ENCODE results near the gene ZBTB25.

The ZBTB25 gene

DNA sequence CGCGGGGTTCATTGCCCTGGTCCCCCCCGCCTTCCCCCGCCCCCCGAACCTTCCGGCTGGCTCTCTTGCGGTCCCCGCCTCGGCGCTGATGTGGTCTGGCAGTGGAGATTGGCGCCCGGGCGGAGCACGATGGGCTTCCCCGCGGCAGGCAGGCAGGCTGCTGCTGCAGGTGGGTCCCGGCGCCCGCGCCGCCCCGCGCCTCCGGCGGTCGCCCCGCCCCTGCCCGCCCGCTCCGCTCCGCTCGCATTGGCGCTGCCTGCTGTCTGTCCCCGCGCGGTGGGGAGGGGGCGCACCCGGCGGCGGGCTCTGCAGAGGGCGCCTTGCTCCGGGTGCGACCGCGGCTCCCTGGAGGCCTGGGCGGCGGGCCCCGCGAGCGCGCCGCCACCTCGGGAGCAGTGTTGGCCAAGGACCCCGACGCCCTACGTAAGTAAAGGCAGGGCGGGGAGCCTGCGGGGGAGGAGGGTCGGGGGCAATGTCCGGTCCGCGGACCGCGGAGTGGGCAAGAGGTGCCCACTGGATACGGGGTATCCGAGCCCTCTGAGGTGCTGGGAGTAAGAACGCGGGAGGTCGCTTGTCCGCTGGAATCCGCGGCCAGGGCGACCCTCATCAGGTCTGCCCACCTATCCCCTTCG is 38.3 kb downstream of the ZBTB25 start, which contains the start of gene AKAP5 (continued):
- TF ChIP-seq, protein P1, sequence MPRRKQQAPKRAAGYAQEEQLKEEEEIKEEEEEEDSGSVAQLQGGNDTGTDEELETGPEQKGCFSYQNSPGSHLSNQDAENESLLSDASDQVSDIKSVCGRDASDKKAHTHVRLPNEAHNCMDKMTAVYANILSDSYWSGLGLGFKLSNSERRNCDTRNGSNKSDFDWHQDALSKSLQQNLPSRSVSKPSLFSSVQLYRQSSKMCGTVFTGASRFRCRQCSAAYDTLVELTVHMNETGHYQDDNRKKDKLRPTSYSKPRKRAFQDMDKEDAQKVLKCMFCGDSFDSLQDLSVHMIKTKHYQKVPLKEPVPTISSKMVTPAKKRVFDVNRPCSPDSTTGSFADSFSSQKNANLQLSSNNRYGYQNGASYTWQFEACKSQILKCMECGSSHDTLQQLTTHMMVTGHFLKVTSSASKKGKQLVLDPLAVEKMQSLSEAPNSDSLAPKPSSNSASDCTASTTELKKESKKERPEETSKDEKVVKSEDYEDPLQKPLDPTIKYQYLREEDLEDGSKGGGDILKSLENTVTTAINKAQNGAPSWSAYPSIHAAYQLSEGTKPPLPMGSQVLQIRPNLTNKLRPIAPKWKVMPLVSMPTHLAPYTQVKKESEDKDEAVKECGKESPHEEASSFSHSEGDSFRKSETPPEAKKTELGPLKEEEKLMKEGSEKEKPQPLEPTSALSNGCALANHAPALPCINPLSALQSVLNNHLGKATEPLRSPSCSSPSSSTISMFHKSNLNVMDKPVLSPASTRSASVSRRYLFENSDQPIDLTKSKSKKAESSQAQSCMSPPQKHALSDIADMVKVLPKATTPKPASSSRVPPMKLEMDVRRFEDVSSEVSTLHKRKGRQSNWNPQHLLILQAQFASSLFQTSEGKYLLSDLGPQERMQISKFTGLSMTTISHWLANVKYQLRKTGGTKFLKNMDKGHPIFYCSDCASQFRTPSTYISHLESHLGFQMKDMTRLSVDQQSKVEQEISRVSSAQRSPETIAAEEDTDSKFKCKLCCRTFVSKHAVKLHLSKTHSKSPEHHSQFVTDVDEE (CRISPR knock-in tag; IDR thresholded peaks at IDR 0.05): no peak
- TF ChIP-seq ISL1 (CRISPR knock-in tag; IDR thresholded peaks at IDR 0.05): no peak

DNA sequence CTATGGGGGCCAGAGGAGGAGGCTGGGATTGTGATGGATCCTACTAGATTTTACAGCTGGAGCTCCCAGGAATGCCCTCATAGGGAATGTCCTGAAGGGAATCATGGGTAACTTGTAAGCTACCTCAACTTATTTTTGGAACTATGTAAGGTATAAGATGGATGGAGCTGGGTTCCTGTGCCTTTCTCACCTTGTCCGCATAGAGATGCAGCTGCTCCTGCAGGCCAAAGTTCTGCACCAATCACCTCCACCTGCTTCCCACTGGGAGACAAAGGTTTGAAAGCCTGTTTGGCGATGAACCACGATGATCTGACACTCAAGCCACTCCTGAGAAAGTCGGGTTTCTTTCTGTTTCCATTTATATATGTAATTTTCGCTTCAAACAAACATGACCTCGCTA is 39.0 kb downstream of the ZBTB25 start:
- TF ChIP-seq POU6F1 (CRISPR knock-in tag; IDR thresholded peaks at IDR 0.05; ENCODE audit: borderline replicate concordance, low read depth) (no peak), RARB (CRISPR knock-in tag; IDR thresholded peaks at IDR 0.05) (no peak), PPARA (CRISPR knock-in tag; IDR thresholded peaks at IDR 0.05; ENCODE audit: borderline replicate concordance) (no peak), ZC3H10 (CRISPR knock-in tag; IDR thresholded peaks at IDR 0.05) (no peak), CSDC2 (CRISPR knock-in tag; IDR thresholded peaks at IDR 0.05) (no peak), ZNF70 (CRISPR knock-in tag; IDR thresholded peaks at IDR 0.05) (no peak), ISL1 (CRISPR knock-in tag; IDR thresholded peaks at IDR 0.05) (no peak), TCF4 (CRISPR knock-in tag; IDR thresholded peaks at IDR 0.05; ENCODE audit: borderline replicate concordance) (no peak), ZFP3 (CRISPR knock-in tag; IDR thresholded peaks at IDR 0.05) (no peak)
- TF ChIP-seq, protein P2, sequence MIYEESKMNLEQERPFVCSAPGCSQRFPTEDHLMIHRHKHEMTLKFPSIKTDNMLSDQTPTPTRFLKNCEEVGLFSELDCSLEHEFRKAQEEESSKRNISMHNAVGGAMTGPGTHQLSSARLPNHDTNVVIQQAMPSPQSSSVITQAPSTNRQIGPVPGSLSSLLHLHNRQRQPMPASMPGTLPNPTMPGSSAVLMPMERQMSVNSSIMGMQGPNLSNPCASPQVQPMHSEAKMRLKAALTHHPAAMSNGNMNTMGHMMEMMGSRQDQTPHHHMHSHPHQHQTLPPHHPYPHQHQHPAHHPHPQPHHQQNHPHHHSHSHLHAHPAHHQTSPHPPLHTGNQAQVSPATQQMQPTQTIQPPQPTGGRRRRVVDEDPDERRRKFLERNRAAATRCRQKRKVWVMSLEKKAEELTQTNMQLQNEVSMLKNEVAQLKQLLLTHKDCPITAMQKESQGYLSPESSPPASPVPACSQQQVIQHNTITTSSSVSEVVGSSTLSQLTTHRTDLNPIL (CRISPR knock-in tag; IDR thresholded peaks at IDR 0.05; ENCODE audit: low read depth): no peak
- TF ChIP-seq, protein P1 (CRISPR knock-in tag; IDR thresholded peaks at IDR 0.05): no peak
- no peak for ATAC-seq

GRCh38 chr14:64463873-64464272 is 39.8 kb downstream of the ZBTB25 start:
- no peak for ATAC-seq
- TF ChIP-seq ESRRG (CRISPR knock-in tag; IDR thresholded peaks at IDR 0.05) (no peak), ZNF70 (CRISPR knock-in tag; IDR thresholded peaks at IDR 0.05) (no peak), POU6F1 (CRISPR knock-in tag; IDR thresholded peaks at IDR 0.05; ENCODE audit: borderline replicate concordance, low read depth) (no peak), TOX (CRISPR knock-in tag; IDR thresholded peaks at IDR 0.05; ENCODE audit: borderline replicate concordance) (no peak), ZNF565 (CRISPR knock-in tag; conservative IDR thresholded peaks at IDR 0.05; ENCODE audit: low read depth) (no peak), PPARA (CRISPR knock-in tag; IDR thresholded peaks at IDR 0.05; ENCODE audit: borderline replicate concordance) (no peak), OSR1 (CRISPR knock-in tag; IDR thresholded peaks at IDR 0.05) (no peak), ARNTL (CRISPR knock-in tag; IDR thresholded peaks at IDR 0.05; ENCODE audit: borderline replicate concordance, low read depth) (no peak), GLIS3 (CRISPR knock-in tag; IDR thresholded peaks at IDR 0.05) (no peak), ISL1 (CRISPR knock-in tag; IDR thresholded peaks at IDR 0.05) (no peak), ZFP30 (CRISPR knock-in tag; IDR thresholded peaks at IDR 0.05) (no peak), BACH2 (CRISPR knock-in tag; IDR thresholded peaks at IDR 0.05; ENCODE audit: borderline replicate concordance) (no peak)
- TF ChIP-seq, protein P2 (CRISPR knock-in tag; IDR thresholded peaks at IDR 0.05; ENCODE audit: low read depth): no peak
